ENCODE measurements around the gene REV3L. TPM values are rescaled to one million over a fixed set of nuclear protein-coding genes. Genes with fewer than 3 reads are reported as not detected.

The REV3L gene
- total and polyA plus RNA-seq, 2 of the 8 experiments (the other 6 are each of a cell fraction or from before 2014, with no cell fraction given), result 2.1 to 6.6 TPM

- DNase-seq (ENCODE audit: low read depth in 1 of 2, low spot score in 2 of 2) (no peak), FAIRE-seq (no peak)
- H2BK20ac ChIP-seq (ENCODE audit: low read length), result no peak overlapping the region
- H2AK5ac ChIP-seq (ENCODE audit: low read depth, low read length), result no peak overlapping the region
- no peak overlapping the region for H4K91ac ChIP-seq (replicated peaks; ENCODE audit: insufficient read length, low read length)
- H3K9ac ChIP-seq (replicated peaks in 1 of 4; ENCODE audit: extremely low read depth in 1 of 4, low read depth in 3 of 4, low read length in 3 of 4), result no peak overlapping the region
- H3K23ac ChIP-seq (ENCODE audit: insufficient read length), result no peak overlapping the region
- H3K9me3 ChIP-seq (ENCODE audit: insufficient read depth in 2 of 2, low read depth in 1 of 2, low read length in 1 of 2), result no peaks in the 10 kb centered on the region
- H3K4me2 ChIP-seq (ENCODE audit: insufficient read depth in 1 of 2, low read depth in 2 of 2, low read length in 2 of 2), result no peak overlapping the region
- POLR2A ChIA-PET (ENCODE audit: partially characterized antibody), result interaction anchor here (1.3 to 1.5 kb wide), 4 partner anchors 13 to 132 kb away, joined by 3 to 7 read pairs (median 4); no protein-coding TSS in a partner anchor
- H3K27me3 ChIP-seq (replicated peaks in 1 of 4; ENCODE audit: control insufficient read depth in 3 of 4, extremely low read depth in 1 of 4, insufficient read depth in 3 of 4, low read length in 3 of 4), result no peaks in the 10 kb centered on the region
- no peak overlapping the region for H4K8ac ChIP-seq (ENCODE audit: extremely low read depth, insufficient read depth, low read length)
- H3K79me1 ChIP-seq (ENCODE audit: low read depth, low read length), result no peaks in the 10 kb centered on the region
- H3K18ac ChIP-seq (ENCODE audit: extremely low read depth, low read length), result no peak overlapping the region
- peaks cover 0 to 3% of the 10 kb centered on the region in 2 experiments for H4K20me1 ChIP-seq (replicated peaks in 1 of 2; ENCODE audit: control insufficient read depth in 1 of 2, insufficient read depth in 2 of 2, low read length in 2 of 2)
- no peak overlapping the region for H2AFZ ChIP-seq (ENCODE audit: low read length)
- H3K4ac ChIP-seq (replicated peaks; ENCODE audit: insufficient read length, low read depth, low read length), result no peak overlapping the region
- no peak overlapping the region for H3K4me3 ChIP-seq (ENCODE audit: extremely low read depth in 1 of 4, insufficient read depth in 2 of 4, low read depth in 3 of 4, low read length in 4 of 4)
- H2BK5ac ChIP-seq (ENCODE audit: low read depth, low read length), result no peak overlapping the region
- H3K23me2 ChIP-seq (ENCODE audit: low read depth, low read length), result no peaks in the 10 kb centered on the region; the same call in 1 of the 2 replicates
- H4K5ac ChIP-seq (ENCODE audit: insufficient read length, low read depth, low read length), result no peak overlapping the region
- no peak overlapping the region for H3K14ac ChIP-seq (ENCODE audit: insufficient read length)
- H2BK120ac ChIP-seq (replicated peaks; ENCODE audit: low read depth, low read length), result no peak overlapping the region
- no peaks in the 10 kb centered on the region for H3K36me3 ChIP-seq (ENCODE audit: control insufficient read depth in 2 of 4, insufficient read depth in 4 of 4, low read length in 3 of 4)
- H3K79me2 ChIP-seq (ENCODE audit: control insufficient read depth in 1 of 2, insufficient read depth in 2 of 2, low read length in 2 of 2), result peaks cover 0 to 24% of the 10 kb centered on the region in 2 experiments; a peak in 2 of 4 replicates
- no peak overlapping the region for H3K56ac ChIP-seq (replicated peaks; ENCODE audit: insufficient read length, low read depth, low read length)
- peaks cover 0 to 10% (median 1%) of the 10 kb centered on the region in 4 experiments; a peak in 2 of 7 replicates for H3K4me1 ChIP-seq (replicated peaks in 1 of 4; ENCODE audit: control insufficient read depth in 3 of 4, insufficient read depth in 4 of 4, low read length in 3 of 4)
- no peak overlapping the region for H2BK15ac ChIP-seq (ENCODE audit: low read length)
- 86% methylated on average over 2 of the region's 2 CpGs; no CpG with 5 or more reads in 1 of the 2 experiments for whole genome bisulfite sequencing, 2 experiments (ENCODE audit: extremely low coverage in 1 of 2, insufficient coverage in 1 of 2, insufficient read length in 1 of 2, insufficient replicate concordance in 2 of 2, low coverage in 1 of 2, low lambda C conversion rate in 2 of 2, missing lambda C conversion rate in 1 of 2)
- no peak overlapping the region for H3K27ac ChIP-seq (ENCODE audit: low read depth, low read length)
- no peak overlapping the region for H2BK12ac ChIP-seq (ENCODE audit: low read depth, low read length)
- CTCF ChIA-PET (ENCODE audit: partially characterized antibody), result interaction anchor here (1.2 kb wide), 1 partner anchor 66 kb away, joined by 3 read pairs; no protein-coding TSS in a partner anchor
- TF ChIP-seq RFX5 (IDR thresholded peaks at IDR 0.05; ENCODE audit: borderline replicate concordance, low read depth, low read length), result no peak
- TF ChIP-seq E2F6 (IDR thresholded peaks at IDR 0.05), result no peak
- no peak for TF ChIP-seq ATF3 (IDR thresholded peaks at IDR 0.05; ENCODE audit: insufficient read depth, low read depth, low read length)
- no peak for TF ChIP-seq RXRA (IDR thresholded peaks at IDR 0.05; ENCODE audit: insufficient read depth, low read depth, low read length)
- TF ChIP-seq RAD21 (IDR thresholded peaks at IDR 0.05 in 1 of 2, conservative IDR thresholded peaks at IDR 0.05 in 1 of 2; ENCODE audit: low read depth in 2 of 2, low read length in 2 of 2), result no peak
- TF ChIP-seq KDM5A (IDR thresholded peaks at IDR 0.05; ENCODE audit: low read length), result no peak
- no peak for TF ChIP-seq FOSL1 (IDR thresholded peaks at IDR 0.05; ENCODE audit: insufficient read depth, low read depth, low read length)
- no peak for TF ChIP-seq EGR1 (IDR thresholded peaks at IDR 0.05; ENCODE audit: borderline replicate concordance, low read depth, low read length)
- no peak for TF ChIP-seq SP1 (IDR thresholded peaks at IDR 0.05; ENCODE audit: low read depth, low read length)
- TF ChIP-seq KDM1A (IDR thresholded peaks at IDR 0.05; ENCODE audit: borderline replicate concordance, low read length), result no peak
Observed at GRCh38 chr6:111499269-111499793, 16.3 kb upstream of the REV3L start.

All from H1 (cell line).